SW 1271 (cell line): ENCODE data around the gene RAB43.
"Not testable (repeated sequence)": the region's sequence is repeated elsewhere in the genome, so short reads cannot be mapped to it uniquely, and the experiment has no call there.

Source experiments
- DNase-seq, 2 experiments: peaks; one replicate each; lab custom pipeline; 2025; lab: John Stamatoyannopoulos, UW

RAB43 gene

GRCh38 chr3:129121016-129121791, 400 bp downstream of the RAB43 start:
- peak in 1 of 2 experiments; percentile 56 for DNase-seq

GRCh38 chr3:129120254-129121004, 1.2 kb downstream of the RAB43 start:
- DNase-seq, result peak; percentile 63 to 92

- no peak for DNase-seq
These were observed 2.1 kb downstream of the RAB43 start for GRCh38 chr3:129119365-129120100.

- no peak for DNase-seq
These were observed 2.9 kb downstream of the RAB43 start for GRCh38 chr3:129118745-129119144.

GRCh38 chr3:129117134-129117533, 4.5 kb downstream of the RAB43 start:
- no peak for DNase-seq

GRCh38 chr3:129116482-129116946, 5.1 kb downstream of the RAB43 start:
- no peak for DNase-seq

GRCh38 chr3:129114455-129114854, 7.1 kb downstream of the RAB43 start:
- no peak for DNase-seq

GRCh38 chr3:129112308-129113052, 9.1 kb downstream of the RAB43 start:
- no peak for DNase-seq

GRCh38 chr3:129111076-129111780, 10.4 kb downstream of the RAB43 start:
- DNase-seq, result not testable (repeated sequence)

- no peak for DNase-seq
These were observed 13.8 kb downstream of the RAB43 start for GRCh38 chr3:129107793-129108192.

GRCh38 chr3:129106866-129107565, 14.6 kb downstream of the RAB43 start:
- DNase-seq, result no peak

- DNase-seq, result no peak
These were observed 15.3 kb downstream of the RAB43 start for GRCh38 chr3:129106320-129106719.

GRCh38 chr3:129105862-129106261, 15.7 kb downstream of the RAB43 start:
- DNase-seq, result no peak

- no peak for DNase-seq
These were observed 17.0 kb downstream of the RAB43 start for GRCh38 chr3:129104498-129105079.

GRCh38 chr3:129104051-129104450, 17.6 kb downstream of the RAB43 start:
- no peak for DNase-seq

GRCh38 chr3:129103296-129103695, 18.3 kb downstream of the RAB43 start:
- no peak for DNase-seq

- no peak for DNase-seq
These were observed 20.1 kb downstream of the RAB43 start for GRCh38 chr3:129101370-129102138.

GRCh38 chr3:129100274-129100673, 21.3 kb downstream of the RAB43 start:
- DNase-seq, result no peak

GRCh38 chr3:129095285-129095684, 26.3 kb downstream of the RAB43 start:
- DNase-seq, result no peak
